ENCODE measurements around the gene DNAH10. TPM values are rescaled to one million over a fixed set of nuclear protein-coding genes. Genes with fewer than 3 reads are reported as not detected.

Gene DNAH10
- total and polyA plus RNA-seq, 2 of the 13 experiments (the other 11 are each of a cell fraction or from before 2014, with no cell fraction given), result 0.01 to 0.02 TPM

DNA sequence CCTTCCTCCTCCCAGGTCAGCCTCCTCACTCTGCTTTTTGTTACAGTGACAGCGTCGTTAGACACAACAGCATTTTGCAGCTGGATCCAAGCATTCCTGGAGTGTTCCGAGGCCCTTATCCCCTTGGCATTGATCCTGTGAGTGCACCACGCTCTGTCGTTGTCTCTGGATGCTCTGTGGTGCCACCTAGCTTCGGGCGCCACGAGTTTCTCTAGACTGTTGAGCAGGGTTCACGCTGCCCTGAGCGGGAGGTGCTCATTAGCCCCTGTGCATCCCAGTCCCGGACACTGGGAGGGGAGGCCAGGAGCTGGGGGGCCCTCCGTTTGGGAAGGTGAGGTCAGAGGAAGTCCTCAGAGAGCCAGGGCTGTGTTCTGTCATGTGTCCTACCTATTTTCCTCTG lies 17.3 kb upstream of the DNAH10 start (continued):
- TF ChIP-seq, protein P1, sequence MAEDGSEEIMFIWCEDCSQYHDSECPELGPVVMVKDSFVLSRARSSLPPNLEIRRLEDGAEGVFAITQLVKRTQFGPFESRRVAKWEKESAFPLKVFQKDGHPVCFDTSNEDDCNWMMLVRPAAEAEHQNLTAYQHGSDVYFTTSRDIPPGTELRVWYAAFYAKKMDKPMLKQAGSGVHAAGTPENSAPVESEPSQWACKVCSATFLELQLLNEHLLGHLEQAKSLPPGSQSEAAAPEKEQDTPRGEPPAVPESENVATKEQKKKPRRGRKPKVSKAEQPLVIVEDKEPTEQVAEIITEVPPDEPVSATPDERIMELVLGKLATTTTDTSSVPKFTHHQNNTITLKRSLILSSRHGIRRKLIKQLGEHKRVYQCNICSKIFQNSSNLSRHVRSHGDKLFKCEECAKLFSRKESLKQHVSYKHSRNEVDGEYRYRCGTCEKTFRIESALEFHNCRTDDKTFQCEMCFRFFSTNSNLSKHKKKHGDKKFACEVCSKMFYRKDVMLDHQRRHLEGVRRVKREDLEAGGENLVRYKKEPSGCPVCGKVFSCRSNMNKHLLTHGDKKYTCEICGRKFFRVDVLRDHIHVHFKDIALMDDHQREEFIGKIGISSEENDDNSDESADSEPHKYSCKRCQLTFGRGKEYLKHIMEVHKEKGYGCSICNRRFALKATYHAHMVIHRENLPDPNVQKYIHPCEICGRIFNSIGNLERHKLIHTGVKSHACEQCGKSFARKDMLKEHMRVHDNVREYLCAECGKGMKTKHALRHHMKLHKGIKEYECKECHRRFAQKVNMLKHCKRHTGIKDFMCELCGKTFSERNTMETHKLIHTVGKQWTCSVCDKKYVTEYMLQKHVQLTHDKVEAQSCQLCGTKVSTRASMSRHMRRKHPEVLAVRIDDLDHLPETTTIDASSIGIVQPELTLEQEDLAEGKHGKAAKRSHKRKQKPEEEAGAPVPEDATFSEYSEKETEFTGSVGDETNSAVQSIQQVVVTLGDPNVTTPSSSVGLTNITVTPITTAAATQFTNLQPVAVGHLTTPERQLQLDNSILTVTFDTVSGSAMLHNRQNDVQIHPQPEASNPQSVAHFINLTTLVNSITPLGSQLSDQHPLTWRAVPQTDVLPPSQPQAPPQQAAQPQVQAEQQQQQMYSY (CRISPR knock-in tag; IDR thresholded peaks at IDR 0.05), result no peak
- no peak for TF ChIP-seq ZMYM3 (CRISPR knock-in tag; IDR thresholded peaks at IDR 0.05)
- no peak for TF ChIP-seq HMGA1 (CRISPR knock-in tag; conservative IDR thresholded peaks at IDR 0.05)
- no peak for TF ChIP-seq ZNF772 (CRISPR knock-in tag; IDR thresholded peaks at IDR 0.05)

DNA sequence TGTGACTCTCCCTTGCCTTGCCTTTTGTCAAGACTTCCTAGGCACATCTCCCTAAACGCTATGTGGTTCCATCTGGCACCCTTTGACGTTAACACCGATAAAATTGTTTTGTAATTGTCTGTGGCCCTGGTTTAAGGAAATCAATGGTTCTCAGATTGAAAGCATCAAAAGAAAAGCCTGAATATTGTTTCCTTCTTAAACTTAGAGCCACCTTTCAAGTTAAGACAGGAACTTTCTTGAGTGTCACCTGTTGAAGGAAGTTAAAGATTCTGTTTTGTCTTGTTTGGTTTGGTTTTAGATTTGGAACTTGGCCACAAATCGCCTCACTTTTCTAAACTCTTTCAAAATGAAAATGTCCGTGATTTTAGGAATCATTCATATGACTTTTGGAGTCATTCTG lies 14.8 kb upstream of the DNAH10 start:
- POLR2A ChIA-PET, result no interaction called here
- TF ChIP-seq GFI1 (CRISPR knock-in tag; IDR thresholded peaks at IDR 0.05; ENCODE audit: borderline replicate concordance) (no peak), SIN3B (IDR thresholded peaks at IDR 0.05; ENCODE audit: low read length) (no peak), ZNF709 (CRISPR knock-in tag; IDR thresholded peaks at IDR 0.05) (no peak)
- TF ChIP-seq, protein P2, sequence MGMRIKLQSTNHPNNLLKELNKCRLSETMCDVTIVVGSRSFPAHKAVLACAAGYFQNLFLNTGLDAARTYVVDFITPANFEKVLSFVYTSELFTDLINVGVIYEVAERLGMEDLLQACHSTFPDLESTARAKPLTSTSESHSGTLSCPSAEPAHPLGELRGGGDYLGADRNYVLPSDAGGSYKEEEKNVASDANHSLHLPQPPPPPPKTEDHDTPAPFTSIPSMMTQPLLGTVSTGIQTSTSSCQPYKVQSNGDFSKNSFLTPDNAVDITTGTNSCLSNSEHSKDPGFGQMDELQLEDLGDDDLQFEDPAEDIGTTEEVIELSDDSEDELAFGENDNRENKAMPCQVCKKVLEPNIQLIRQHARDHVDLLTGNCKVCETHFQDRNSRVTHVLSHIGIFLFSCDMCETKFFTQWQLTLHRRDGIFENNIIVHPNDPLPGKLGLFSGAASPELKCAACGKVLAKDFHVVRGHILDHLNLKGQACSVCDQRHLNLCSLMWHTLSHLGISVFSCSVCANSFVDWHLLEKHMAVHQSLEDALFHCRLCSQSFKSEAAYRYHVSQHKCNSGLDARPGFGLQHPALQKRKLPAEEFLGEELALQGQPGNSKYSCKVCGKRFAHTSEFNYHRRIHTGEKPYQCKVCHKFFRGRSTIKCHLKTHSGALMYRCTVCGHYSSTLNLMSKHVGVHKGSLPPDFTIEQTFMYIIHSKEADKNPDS (CRISPR knock-in tag; IDR thresholded peaks at IDR 0.05), result no peak
- TF ChIP-seq, protein P3, sequence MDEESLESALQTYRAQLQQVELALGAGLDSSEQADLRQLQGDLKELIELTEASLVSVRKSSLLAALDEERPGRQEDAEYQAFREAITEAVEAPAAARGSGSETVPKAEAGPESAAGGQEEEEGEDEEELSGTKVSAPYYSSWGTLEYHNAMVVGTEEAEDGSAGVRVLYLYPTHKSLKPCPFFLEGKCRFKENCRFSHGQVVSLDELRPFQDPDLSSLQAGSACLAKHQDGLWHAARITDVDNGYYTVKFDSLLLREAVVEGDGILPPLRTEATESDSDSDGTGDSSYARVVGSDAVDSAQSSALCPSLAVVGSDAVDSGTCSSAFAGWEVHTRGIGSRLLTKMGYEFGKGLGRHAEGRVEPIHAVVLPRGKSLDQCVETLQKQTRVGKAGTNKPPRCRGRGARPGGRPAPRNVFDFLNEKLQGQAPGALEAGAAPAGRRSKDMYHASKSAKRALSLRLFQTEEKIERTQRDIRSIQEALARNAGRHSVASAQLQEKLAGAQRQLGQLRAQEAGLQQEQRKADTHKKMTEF (CRISPR knock-in tag; IDR thresholded peaks at IDR 0.05), result no peak

More for the DNA sequence above, 14.8 kb upstream of the DNAH10 start:
- FAIRE-seq, result no peak
- no peak for DNase-seq (ENCODE audit: low spot score)
- H3K4me2 ChIP-seq (ENCODE audit: low read depth, low read length), result no peak overlapping the region
- intact Hi-C loops (cut with micrococcal nuclease; ENCODE audit: unreplicated experiment), result no loop called here
- H3K4me3 ChIP-seq (replicated peaks in 1 of 3; ENCODE audit: insufficient read depth in 1 of 3, low read depth in 2 of 3, low read length in 3 of 3), result no peak overlapping the region
- H3K9me3 ChIP-seq (ENCODE audit: low read length), result no peaks in the 10 kb centered on the region
- H3K27ac ChIP-seq (ENCODE audit: extremely low read length, insufficient read depth, low read length), result no peak overlapping the region
- 92% methylated on average over 5 of the region's 5 CpGs for WGBS (ENCODE audit: low lambda C conversion rate)
- H3K4me1 ChIP-seq (ENCODE audit: insufficient read depth, low read length), result no peaks in the 10 kb centered on the region
- H3K9ac ChIP-seq (ENCODE audit: insufficient read depth, low read depth, low read length), result no peak overlapping the region
- H3K79me2 ChIP-seq (ENCODE audit: insufficient read depth, low read length), result no peaks in the 10 kb centered on the region
- CTCF ChIA-PET (ENCODE audit: low intra/inter-chr PET ratio, low total read pairs), result no interaction called here
- no peaks in the 10 kb centered on the region; a peak in 1 of 5 replicates for H3K27me3 ChIP-seq (ENCODE audit: control insufficient read depth in 1 of 2, insufficient read depth in 2 of 2, low read length in 2 of 2)
- no peak for ATAC-seq
- no peak overlapping the region for H2AFZ ChIP-seq (ENCODE audit: low read length)
- in situ Hi-C loops (cut with HindIII; ENCODE audit: extremely low pct_ligation_motif_present, low pct_unique_long_range_greater_than_20kb), result no loop called here
- H3K36me3 ChIP-seq (replicated peaks in 1 of 2; ENCODE audit: control insufficient read depth in 1 of 2, insufficient read depth in 2 of 2, low read length in 2 of 2), result peaks cover 11 to 46% of the 10 kb centered on the region in 2 experiments
- no peaks in the 10 kb centered on the region for H4K20me1 ChIP-seq (ENCODE audit: insufficient read depth, low read length)
- no TSS peak for BruUV-seq (replicated peaks)
